T-helper 2 cell (primary cell): ENCODE data around the gene CD300LG.
"Not testable (repeated sequence)": the region's sequence is repeated elsewhere in the genome, so short reads cannot be mapped to it uniquely, and the experiment has no call there.

Experiments used
- DNase-seq, 5 experiments: peaks; one replicate each; pipeline versions ENCODE4 v3.0.0 to v3.0.0-alpha.2; 2012 to 2022

The CD300LG gene

DNA sequence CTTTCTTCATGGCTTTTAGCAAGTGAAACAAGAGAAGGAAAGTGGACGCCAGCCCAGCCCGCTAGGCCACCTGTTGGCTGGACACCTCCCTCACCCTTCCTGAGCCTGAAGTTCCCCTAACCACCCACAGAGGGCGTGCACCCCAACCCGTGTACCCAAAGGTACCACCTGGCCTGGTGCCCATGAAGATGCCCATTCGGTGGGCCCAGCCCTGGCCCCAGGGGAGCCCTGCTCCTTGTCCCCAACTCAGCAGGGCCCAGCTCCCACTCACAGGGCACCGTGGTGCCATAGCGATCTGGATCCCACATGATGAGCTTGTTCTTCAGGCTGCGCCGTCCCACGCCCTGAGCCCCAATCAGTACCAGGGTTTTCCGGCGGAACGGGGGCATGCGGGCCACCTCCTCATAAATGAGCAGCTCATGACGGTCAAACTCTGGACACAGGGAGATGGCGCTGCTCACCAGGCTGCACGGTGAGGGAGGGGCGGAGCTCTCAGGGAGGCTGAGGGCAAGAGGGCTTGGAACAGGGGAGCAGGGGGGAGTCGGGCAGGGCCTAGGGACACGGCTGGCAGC lies 33.5 kb downstream of the CD300LG start:
- peak in 3 of 5 experiments; percentile 28 to 35 (median 31) for DNase-seq

DNA sequence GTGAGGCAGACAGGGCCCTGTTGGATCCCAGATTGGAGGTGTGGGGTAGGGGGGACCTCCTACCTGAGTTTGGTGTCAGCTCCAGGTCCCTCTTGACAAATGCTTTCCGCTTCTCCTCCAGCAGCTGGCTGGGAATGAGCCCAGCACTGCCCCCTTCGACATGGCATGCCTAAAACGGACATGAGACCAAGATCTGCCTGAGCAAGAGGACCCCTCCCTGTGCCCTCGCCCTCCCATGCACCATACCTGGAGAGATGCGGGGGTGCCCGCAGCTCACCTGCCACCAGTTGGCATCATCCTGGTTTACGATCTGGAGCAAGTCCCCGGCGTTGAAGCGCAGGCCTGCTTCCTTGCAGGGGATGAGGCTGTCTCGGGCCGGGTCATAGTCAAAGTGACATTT lies 34.2 kb downstream of the CD300LG start:
- DNase-seq, result no peak

DNA sequence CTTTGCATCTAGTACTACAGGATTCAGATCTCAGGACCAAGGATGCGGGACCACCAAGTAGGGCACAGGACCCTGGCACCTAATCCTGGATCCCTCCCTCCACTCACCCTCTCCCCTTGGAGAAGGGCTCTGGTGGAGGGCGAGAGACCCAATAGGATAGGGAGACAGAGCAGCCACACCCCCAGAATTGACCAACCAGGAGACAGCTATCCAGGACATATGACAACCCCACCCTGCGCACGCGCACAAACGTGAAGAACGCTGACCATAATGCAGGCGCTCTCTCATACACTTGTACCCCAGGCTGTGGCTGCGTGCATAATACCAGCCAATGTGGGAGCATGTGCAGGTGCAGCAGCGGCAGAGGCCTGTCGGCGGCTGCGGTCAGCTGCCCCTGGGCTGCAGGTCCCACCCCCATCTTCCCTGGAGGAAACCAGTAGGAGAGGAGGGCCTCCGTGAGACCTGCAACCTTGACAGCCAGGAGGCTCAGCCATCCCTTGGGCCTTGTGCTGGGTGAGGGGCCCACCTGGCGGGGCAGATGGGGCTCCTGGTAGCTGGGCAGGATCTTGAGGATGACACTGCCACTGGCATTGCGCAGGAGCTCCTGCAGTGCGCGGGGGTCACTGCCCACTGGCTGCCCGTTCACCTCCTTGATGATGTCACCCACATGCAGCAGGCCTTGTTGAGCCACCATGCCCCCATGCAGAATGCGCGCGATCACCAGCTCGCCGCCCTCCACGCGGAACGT lies 35.0 kb downstream of the CD300LG start:
- DNase-seq, result no peak

DNA sequence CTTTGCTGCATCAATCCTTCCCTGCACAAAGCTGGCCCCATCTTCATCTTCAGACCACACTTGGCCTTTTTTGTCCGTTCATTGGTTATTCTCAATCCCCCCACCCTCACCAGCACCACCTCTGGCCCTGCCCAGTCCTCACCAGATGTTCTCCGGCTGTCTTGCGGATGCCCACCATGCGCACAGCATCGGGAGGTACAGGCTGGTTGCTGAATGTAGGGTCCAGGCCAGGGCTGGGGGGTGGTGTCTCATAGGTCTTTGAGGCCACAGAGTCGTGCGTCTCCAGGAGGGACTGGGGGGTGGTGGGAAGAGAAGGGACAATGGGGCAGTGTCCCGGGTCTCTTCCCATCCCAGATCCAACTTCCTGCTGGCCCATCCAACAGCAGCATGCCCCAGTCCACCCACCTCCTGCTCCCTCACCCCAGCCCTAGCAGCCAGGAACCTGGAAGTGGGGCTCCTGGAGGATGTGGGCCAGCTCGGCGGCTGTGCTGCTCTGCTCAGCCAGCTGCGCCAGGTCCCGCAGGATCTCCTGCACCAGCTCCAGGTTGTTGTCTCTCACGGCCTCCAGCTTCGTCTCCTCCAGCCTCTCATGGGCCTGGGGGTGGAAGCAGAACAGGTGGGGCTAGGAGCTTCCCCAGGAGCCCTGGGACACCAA lies 35.9 kb downstream of the CD300LG start:
- no peak for DNase-seq

DNA sequence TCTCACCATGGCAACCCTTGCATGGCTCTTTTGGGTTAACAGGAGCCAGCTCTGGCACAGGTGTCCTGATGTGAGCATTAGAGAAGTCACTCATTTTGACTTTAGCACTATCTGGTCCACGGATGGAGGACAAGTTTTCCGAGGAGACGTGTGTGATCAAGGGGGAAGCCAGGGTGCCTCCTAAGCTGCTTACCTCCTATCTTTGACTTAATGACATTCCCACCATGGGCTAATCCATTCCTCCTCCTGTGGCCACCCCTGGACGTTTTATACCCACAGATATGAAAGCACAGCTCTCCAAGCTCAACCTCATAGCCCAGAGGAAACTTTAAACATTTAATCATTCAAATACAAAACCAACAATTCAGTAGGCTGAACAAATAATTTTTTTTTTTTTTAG lies 41.6 kb downstream of the CD300LG start:
- no peak for DNase-seq

DNA sequence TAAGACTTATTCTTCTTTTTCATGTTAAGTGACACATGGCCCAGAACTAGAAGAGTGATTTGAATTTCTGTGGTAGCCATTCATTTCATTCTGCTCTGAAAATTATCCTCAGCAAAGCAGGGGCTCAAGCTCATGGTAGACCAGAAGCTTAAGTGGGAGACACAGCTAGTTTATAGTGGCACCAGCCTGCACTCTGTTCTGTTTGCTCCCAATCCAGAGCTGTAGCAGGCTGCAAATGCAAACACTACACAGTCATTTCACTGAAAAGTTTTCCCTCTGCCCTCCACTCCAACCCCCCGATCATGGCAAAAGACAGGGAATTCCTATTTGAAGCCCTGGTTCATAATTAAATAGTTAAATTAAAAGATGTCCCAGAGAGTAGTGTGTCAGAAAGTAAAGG lies 43.3 kb downstream of the CD300LG start:
- no peak for DNase-seq

DNA sequence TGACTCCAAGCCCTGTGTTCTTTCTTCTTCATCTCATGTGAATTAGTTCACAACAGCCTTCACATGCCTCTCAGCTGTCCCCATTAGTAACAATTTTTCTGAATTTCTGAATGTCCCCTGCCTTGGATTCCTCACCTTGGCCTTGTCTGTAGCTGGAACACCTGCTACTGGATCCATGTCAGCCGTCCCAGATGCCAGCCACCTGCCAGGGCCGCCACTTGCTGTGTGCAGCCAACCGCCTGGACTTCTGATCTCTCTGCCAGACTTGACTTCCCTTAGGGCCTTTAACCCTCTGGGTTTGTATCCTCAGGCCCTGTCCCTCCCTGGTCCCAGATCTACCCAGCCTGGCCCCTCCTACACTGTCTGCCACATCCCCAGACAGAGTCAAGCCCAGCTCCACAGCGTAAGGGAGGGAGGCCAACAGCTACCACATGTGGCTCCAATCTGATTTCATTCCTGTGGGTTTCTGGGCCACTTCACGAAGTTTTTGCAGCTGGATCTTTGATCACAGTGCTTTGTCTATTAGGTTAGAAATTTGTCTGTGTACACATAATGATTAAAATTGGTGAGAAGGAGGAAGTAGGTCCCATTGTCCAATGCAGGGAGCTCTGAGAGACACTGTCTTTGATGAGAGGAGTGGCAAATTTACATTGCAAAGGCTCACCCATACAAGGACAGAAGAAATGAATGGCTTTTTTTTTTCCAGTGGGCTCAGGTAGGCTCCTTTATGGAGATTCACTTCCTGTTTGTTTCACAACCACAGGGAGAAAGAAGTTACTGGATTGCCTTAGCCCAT lies 45.1 kb downstream of the CD300LG start:
- no peak for DNase-seq

DNA sequence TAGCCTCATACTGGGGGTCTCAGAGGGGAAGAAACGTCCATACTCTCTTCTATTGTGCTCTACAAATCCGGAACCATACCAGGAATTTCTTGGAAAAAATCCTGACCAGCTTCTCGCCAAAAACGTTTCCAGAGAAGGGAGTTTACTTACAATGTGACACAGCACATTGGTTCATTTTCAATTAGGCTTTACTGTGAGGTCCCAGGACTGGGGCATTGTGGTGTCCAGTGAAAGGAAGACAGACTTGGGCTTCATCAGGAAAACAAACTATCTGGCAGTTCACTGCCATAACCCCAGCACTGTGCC lies 45.6 kb downstream of the CD300LG start:
- no peak for DNase-seq

DNA sequence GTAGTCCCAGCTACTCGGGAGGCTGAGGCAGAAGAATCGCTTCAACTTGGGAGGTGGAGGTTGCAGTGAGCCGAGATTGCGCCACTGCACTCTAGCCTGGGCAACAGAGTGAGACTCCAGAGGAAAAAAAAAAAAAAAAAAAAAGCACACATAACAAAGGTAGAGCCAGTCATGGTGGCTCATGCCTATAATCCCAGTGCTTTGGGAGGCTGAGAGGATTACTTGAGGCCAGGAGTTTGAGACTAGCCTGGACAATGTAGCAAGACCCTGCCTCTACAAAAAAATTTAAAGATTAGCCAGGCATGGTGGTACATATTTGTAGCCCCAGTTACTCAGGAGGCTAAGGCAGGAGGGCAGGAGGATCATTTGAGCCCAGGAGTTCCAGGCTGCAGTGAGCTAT lies 47.5 kb downstream of the CD300LG start:
- not testable (repeated sequence) for DNase-seq

DNA sequence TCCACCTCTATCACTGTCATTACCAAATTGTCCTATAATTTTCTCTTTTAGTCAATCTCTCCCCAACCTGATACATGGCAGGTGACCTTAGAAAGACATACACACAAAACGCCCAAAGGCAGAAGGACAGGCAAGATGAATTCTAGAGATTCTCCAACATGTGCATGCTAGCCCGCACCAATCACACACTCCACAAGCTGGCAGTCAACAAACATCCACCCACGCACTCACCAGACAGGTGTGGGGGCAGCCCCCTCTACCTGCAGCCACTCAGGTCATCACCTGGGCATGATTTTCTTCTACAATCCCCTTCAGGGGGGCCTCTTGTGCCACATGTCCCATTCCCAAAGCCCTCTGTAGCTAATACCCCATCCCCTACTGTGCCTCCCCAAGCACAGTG lies 50.9 kb downstream of the CD300LG start:
- no peak for DNase-seq

DNA sequence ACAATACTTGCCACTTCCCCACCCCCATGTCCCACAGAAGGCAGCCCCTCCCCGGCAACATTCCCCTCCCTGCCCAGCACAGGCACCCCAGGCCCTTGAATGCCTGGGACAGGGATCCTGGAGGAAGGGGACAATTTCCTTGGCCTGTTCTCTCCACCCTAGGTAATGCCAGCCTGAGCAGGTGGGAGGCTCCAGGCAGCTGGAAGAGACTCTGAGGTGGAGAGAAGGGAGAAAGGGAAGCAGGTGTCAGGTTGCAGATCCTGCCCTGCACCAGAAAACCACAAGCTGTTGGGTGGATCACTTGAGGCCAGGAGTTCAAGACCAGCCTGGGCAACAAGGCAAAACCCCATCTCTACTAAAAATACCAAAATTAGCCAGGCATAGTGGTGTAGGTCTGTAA lies 51.5 kb downstream of the CD300LG start:
- DNase-seq, result no peak

DNA sequence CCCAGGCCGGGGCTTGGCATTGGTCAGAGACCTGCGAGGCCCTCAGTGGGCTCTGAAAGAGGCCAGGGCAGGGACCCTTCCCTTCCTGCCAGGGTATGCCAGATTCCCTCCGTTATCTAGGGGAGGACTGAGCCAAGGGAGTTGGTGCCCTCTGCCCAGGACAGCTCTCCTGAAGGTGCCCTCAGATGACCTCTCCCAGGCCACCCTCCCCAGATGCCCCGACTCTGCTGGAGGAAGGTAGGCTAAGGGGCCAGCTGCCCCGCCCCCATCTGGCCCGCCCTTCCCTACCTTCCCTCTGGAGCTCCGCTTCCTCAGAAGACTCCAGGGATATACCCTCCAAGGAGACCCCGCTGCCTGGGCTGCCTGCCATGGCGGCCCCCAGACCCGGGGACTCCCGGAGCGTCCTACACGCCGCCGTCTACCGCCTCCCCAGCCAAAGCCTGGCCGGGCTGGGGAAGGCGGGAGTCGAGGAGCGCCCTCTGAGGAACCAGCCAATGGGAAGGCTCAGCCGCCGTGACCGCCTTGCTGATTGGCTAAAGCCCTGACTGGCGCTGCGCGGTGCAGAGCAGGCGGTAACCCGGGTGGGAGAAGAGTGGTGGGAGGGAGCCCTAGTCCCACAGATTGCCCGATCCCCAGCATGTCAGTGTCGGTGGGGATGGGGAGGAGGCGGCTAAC lies 53.3 kb downstream of the CD300LG start:
- peak; percentile 57 to 83 (median 77) for DNase-seq

DNA sequence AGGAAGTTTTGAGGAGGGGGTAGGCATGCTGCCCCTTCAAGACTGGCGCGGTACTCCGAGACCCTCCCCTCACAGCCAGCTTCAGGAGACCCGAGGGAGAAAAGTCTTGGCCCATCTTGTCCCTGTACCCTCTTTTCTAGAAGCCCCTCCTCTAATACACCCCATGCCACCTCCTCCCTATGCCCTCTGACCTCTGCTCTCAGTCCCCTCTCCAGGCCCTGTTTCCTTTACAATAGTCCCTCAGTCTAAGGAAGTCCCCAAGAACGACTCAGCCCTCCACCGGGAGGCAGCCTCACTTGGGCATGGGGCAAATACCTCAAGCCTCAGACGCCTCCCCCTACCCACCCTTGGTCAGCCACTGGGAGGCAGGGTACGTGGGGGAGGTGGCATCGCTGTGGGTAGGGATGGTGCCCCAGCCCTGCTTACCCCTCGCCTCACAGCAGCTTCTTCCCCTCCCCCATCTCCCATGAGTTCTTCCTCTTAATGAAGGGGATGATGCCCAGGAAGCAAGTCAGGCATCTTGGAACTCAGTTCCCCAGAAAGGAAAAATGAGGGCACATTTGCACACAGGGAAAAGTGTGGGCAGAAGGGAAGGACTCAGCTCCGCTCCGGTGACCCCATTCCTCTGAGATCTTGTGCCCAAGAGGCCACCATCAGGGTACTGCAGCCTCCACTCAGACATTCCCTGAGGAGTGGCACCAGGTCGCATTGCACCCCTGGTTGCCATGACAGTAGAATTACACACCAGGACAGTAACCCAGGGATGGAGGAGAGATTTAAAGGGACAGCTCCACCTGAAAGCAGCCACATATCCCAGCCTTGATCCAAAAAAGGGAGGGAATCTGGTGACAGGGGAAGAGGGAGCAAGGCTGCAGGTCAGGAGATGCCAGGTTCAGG lies 54.1 kb downstream of the CD300LG start:
- DNase-seq, result no peak

DNA sequence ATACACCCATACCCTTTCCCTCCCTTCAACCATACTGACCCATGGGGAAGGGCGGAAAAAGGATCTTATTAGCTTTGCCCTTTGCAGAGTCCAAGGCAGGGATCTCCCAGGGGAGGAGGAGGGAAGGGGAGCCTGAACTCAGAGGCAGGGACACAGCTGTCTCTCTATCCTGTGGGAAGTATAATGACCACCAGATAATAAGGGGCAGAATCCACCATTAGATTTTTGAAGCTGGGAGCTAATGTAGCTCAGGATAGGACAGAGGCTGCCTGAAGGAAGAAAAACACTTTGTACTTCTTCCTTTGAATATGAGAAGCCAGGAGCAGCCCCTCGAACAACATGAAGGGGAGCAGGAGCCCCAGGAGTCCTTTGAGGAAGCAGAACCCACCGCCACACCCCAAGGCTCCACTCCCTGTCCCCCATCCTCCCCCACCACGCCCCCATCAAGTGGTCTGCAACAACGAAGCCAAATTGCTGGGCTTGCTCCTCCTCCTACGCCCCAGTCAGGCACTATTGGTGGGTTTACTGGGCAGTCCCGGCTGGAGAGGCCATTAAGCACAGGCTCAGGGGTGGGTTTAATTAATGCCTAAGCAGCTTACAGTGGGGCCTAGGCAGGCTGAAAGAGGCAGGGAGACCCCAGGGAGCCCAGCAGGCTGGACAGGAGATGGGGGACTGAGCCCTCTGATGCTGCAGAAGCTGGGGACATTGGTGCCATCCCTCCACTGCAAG lies 55.0 kb downstream of the CD300LG start:
- DNase-seq, result no peak

DNA sequence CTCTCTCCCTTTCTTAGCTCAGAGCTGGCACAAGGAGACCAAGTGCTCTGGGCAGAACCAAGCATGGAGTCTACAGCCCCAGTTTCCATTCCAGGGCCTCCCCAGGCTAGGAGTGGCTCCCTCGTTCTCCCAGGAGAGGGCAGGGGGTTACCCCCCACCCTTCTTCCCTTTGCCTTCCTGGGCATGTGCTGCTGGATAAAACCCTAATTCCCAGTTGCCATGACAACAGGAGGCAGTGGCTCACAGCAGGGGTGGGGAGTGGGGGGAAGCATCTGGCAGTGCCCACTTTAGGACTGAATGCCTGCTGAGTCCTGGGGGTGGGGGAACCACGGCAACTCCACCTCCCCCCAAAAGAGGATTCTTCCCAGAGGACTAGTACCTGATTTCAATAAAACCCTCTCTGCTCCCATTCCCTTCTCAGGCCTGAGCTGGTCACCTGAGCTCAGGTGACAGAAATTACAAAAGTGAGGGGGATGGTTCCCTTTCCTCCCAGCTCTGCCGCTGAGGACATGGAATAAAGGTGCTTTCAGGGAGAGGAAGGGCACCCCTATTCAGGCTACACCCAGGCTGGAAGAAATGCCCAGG lies 58.5 kb downstream of the CD300LG start:
- no peak for DNase-seq

DNA sequence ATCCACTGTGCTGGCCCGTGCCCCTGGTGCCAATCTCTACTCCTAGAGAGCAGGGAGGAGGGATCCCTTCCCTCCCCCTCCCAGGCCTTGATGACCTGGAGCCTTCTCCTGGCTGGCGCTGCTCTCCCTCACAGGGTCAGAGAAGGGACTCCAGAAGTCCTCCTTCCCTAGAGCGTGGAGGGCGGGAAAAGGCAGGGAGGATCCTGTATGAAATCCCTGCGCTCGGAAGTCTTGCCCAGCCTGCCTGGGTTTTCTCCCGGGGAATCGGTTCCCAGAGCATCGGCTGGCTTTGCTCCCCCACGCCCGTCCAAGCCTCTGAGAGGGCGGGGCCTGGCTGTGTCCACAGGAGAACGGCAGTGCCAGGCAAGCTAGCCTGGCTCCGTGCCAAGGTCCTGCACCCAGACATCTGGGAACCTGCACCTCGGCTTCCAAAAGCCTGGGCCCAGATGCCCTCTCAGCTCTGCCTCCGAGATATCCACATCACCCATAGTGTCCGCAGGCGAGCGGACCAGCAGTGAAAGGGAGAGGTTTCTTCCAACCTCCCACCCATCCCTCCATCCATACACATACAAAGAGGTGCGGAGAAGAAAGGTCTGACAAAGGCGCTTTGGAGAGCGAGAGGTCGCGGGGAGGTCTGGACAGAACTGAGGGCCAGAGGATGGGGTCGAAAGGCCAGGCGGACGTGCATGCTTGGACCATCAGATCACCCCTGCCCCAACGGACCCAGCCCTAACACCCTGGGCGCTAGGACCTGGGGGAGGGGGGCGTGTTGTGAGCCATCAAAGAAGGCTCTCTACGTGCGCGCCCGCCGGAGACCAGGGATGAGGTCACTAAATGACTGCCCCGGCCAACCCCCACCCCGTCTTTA lies 59.2 kb downstream of the CD300LG start:
- DNase-seq, result peak in 2 of 5 experiments; percentile 21 to 36

DNA sequence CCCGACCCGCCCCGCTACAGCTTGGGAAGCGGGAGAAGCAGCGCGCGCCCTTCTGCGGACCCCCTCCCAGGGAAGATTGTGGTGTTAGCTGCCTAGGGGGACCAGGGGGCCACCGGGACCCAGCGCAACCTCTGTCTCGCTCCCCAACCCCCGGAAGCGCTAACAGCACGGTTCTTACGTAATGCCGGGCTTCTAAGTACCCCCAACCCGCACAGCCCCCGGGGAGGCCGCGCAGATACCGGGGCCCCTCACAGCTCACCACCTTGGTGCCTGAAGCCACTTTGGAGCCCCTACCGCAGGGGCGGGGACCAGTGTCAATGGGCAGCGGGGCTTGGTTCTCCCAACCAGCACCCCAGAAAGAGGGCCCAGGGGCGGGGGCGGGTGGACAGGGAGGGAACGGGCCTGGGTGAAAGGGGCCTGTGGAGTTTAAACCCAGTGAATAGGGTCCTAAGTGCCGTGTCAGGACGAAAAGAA lies 60.0 kb downstream of the CD300LG start:
- DNase-seq, result peak in 2 of 5 experiments; percentile 15 to 29

DNA sequence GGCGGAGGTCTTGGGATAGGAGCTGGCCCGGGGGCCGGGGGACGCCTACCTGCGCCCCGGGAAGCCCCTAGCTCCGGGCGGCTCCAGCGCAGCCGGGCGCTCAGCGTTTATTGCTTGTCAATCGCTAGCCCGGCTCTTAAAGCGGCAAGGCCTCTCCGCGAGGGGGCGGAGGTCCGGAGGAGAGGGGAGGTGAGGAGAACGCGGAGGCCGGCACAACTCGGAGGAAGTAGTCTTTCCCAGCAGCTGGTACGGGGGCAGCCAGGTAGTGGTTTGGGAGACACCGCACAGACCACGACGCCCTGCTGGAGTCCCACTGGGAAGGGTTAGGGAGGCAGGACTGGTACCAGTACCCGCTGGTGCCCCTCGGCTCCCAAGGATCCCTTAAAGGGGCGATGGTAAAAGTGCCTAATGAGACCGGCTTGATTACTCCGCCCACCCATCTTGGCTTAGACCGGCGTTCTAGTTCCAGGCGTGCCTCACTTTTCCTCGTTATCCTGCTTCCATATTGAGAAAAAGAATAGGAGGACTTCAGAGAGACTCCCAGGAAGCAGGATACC lies 60.5 kb downstream of the CD300LG start, which contains the start of gene MPP2:
Gene MPP2 (minus strand): TSS at position 112 of the 557 bp plus-strand sequence. CDS start 3,076 bp downstream, outside the sequence.
- DNase-seq, result peak; percentile 16 to 52 (median 32)
